GM18511 (cell line): ENCODE measurements around the gene UBE2G2.

Experiments used
- ATAC-seq: cut with Tn5 transposase; IDR thresholded peaks from one replicate; pipeline ENCODE4 v1.9.1; 2021; ENCODE audit warnings: mild to moderate bottlenecking, moderate library complexity; ENCODE audit not compliant: unreplicated experiment

UBE2G2 gene

DNA sequence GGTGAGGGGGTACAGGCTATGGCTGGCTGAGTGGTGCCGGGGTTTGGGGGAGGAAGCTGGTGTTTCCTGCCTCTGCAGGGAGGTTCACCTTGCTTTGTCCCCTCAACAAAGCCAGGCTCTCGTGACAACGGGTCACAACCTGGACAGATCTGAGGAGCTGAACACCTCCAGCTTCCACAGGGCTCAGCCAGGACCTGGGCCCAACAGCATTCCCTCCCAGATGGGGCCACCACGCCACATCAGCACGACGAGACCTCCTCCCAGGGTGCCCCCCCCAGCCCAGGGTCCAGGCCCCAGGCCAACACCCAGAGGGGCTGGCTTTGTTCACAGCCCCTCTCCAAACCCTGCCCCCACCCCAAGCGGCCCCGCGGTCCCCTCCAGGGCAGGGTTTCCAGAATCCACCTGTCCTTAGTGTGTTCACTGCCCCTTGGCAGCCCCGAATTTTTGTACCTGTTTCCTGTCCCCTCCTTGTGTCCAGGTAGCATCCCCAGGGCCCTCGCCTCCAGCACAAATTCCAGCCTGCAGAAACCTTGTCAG lies 34.7 kb downstream of the UBE2G2 start:
- no peak for ATAC-seq

DNA sequence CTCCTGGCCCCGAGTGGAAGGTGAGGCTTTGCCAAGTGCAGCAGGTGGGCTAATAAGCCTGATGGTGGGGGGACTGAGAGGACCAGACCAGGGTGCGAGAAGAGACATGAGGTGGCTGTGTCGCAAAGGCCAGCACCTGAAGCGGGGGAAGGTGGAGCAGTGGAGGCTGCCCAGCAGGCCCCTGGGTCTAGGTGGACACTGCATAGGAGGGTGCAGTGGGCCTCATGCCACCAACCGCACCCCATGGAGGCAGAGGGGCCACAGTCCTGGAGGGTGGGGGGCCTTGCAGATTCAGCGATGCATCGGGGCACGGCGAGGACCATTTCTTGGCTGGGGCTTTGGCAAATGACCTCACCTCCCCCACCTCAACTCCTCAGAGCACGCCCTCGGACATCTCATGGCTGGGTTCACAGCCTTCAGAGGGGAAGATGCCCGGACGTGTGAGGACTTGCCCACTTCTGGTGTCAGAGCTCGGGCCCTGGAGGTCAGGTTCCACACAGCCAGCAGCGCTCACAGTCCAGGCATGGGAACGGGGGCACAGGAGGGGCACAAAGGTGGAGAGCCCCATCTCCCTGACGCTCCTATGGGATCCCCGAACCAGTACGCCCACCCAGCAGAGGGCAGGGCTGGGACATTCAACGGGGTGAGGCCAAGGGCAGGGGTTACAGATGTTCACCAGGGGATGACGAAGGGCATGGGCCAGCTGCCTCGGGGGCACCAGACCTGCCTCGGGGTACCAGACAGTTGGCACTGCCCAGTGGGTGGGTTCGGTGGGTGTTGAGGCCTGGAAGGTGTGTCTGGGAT lies 35.4 kb downstream of the UBE2G2 start:
- no peak for ATAC-seq

DNA sequence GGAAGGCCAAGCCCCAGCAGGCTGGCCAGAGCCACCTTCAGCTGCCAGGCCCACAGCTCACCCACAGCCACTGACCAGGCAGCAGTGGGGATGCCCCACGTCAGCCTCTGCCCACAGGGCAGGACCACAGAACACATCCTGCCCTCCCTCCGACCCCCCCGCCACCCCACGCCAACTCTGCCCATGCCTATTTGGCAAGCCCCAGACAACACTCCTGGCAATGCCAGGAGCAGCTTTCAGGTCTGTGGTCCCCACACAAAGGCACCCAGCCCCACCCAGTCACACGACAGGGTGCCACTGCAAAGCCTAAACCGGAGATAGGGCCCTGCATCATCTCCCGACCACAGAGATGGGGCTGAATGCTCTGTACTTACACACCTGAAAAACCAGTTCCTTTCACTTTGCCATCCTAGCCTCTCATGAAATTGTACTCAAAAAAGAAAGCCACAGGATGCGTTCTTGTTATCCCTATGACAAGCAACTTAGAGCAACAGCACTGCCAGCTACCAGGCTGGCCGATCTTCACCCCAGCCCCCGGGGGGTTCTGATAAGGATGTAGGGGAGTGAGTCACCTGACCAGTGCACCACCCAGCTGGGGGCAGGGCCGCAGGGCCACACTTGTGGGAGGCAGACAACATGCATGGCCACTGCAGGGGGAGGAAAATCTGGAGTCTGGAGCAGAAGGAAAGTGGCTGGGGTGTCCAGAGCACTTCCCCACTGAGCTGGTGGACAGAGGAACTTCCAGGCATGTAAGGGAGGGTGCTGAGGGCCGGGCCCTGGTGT lies 36.2 kb downstream of the UBE2G2 start:
- ATAC-seq: no peak

DNA sequence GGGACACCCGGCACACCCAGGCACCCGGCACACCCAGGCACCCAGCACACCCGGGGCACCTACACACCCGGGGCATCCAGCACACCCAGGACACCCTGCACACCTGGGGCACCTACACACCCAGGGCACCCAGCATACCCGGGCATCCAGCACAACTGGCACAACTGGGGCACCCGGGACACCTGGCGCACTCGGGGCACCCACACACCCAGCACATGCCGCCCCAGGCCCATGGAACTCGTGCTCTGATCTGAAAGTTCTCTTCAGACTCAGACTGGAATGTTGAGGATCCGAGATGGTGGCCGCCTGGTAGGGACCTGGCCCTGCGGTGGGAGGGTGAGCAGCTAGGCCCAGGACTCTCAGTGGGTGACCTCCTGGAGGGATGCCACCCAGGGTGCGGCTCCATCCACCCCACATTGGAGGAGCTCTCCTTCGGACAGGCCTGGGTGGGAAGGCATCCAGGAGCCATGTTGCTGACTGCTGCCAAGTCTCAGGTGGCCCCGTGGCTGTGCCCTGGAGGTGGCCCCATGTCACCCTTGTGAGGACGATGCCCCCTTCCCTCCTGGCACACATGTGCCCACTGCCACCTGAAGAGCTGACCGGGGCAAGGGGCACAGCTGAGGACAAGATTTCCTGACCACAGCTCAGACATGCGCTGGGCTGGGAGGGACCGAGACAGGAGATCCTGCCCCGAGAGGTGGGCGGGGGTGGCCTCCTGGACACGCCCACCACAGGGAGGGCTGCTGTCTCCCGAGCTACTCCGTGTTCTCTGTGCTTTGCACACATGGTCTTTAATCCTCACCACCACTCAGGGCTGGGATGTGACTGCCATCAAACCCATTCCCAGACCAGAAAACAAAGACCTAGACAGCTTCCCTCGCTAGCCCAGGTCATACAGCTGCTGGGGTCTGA lies 37.0 kb downstream of the UBE2G2 start:
- ATAC-seq: no peak

DNA sequence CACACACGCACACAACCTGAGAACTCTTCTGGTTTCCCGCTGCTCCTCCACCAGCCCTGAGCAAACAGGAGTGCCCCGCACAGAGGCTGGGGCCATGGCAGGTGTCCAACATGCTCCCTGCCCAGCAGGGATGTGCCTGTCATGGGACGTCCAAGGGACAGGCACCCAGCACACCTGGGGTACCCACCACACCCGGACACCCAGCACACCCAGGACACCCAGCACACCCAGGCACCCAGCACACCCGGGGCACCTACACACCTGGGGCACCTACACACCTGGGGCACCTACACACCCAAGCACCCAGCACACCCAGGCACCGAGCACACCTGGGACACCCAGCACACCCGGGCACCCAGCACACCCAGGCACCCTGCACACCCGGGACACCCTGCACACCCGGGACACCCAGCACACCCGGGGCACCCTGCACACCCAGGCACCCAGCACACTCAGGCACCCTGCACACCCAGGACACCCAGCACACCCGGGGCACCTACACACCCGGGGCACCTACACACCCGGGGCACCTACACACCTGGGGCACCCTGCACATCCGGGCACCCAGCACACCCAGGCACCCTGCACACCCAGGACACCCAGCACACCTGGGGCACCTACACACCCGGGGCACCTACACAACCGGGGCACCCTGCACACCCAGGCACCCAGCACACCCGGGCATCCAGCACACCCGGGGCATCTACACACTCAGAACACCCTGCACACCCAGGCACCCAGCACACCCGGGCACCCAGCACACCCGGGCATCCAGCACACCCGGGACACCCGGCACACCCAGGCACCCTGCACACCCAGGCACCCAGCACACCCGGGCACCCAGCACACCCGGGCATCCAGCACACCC lies 37.9 kb downstream of the UBE2G2 start:
- ATAC-seq: no peak

DNA sequence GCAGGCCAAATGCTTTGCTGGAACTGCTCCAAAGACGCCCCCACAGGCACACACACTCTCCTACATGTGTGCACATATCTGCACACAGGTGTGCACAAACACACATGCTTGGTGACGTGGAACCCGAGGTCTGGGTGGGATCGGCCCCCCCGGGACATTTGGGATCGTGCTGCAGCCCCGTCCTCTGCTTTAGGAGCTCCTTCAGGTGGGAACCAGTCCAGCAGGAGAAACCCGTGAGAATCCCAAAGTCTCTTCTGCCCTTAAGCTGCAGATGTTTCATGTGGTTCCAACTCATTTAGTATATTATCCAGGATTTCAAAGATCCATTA lies 38.6 kb downstream of the UBE2G2 start:
- no peak for ATAC-seq

DNA sequence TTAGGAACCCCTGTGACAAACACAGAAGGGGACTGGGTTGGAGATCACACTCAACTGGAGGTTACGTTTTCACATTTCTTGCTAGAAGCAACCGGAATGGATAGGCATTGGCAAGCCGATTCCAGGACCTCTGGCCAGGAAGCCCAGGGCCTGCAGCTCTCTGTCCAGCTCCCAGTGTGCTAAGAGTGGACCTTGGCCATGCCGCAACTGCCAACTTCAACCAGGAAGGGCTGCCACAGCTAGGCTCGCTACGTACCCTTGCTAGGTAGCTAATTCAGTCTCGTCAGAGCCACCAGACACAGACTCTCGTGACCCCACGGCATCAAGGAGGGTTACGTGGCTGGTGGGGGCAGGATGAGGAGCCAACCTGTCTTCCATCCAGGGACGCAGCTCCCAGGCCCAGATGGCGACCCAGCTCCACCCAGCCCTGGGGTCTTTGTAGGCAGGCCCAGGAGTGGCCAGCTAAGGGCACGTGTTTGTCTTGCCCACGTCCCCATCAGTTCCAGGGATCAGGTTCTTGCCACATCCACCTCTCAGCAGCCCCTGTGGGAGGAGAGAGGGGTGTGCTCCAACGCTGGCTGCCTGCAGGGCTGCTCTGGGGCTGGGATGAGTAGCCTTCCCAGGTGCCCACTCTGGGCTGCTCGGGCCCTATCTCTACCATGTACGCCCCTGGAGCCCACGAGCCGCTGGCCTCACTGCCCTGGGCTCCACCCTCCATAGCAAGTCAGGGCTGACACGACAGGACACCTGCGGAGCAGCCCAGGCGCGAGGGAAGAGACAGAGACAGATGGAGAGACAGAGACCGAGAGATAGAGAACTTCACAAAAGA lies 39.2 kb downstream of the UBE2G2 start:
- ATAC-seq: no peak

DNA sequence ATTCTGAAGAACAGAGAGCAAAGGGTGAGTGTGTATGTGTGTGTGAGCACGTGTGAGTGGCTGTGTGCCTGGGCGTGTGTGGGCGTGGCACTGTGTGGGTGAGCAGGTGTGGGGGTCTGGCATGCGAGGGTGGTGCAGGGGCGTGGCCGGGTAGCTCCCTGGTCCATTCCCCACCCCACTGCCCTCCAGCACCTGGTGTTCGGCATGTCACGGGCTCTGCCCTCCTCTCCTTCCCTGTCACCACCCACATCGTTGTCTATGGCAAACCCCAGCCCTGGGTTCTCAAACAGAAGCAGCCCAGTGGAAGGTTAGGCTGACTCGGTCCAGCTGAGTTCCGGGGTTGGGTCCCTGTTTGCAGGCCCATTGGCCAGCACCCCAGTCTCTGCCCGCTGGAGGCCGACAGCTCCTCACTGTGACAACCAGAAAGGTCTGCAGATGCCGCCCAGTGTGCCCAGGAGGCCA lies 39.8 kb downstream of the UBE2G2 start:
- no peak for ATAC-seq

DNA sequence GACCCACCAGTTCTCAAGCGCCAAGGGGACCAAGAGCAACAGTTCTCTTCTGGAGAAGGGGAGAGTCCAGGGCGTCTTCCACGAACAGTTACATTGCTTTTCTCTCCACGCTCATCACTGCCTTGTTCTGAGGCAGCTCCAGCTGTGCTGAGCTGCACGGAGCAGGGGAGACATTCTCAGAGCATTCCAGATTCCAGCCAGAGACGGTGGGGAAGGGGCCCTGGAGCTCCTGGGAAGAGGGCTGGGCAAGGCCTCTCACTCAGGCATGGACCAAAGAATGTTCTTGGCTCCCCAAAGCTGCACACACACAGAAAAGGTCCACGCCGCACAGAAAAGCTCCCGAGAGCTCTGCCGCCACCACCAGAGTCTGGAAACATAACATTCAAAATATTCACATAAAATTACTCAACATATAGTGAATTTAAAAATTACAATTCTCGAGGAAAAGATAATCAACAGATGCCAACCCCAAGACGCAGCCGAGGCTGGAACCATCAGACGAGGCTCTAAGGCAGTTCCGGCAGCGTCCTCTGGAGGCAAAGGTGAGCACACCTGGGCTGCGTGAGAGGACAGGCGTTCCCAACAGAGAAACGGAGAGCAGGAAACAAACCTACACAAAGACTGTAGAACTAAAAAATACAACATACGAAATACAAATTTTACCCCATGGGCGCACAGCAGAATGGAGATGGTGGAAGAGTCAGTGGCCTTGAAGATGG lies 40.5 kb downstream of the UBE2G2 start:
- no peak for ATAC-seq

DNA sequence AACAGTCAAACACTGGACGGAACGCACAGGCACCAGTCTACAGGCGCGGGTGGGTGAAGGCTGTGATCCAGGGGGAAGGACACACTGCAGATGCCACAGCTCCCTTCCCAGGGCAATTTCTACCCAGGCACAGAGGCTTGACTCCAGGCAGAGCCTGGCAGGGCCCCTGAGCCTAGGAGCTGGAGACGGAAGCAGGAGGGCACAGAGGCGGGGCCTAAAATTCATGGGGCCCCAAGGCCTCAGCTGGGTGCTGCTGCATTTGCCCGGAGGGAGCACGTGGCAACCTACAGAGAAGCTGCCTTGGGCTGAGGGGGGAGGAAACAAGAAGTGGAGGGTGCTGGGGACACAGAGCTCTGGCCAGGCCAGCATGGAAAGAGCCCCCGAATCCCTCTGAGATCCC lies 41.2 kb downstream of the UBE2G2 start:
- ATAC-seq: no peak

DNA sequence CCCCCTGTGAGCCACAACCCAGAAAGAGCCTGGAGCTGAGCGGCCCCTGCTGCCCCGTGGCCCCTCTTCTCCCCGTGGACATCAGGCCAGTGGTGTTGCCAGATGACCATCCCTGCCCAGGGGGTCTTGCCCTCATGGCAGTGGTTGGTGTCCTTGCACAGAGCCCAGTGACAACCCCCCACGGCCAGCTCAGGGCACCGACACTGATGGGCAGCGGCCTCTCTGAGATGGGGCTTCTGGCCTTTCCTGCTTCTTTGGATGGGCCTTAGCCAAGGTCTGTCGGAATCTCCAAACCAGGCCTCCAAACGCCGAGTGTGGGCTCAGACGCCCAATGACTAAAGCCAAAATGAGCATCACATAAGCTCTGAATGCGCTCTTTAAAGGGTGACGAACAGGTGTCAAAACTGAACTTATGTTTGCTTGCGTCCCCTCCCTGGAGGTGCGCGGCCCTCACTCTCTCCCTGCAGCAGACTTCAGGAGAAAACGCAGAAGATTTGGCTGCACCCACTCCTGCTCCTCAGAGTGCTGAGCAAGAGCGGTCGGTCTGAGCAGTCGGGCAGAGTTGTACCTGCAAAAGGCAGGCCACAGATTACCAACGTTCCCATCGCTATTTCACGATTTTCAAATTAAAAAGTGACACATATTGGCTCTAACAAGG lies 41.9 kb downstream of the UBE2G2 start:
- ATAC-seq: no peak

DNA sequence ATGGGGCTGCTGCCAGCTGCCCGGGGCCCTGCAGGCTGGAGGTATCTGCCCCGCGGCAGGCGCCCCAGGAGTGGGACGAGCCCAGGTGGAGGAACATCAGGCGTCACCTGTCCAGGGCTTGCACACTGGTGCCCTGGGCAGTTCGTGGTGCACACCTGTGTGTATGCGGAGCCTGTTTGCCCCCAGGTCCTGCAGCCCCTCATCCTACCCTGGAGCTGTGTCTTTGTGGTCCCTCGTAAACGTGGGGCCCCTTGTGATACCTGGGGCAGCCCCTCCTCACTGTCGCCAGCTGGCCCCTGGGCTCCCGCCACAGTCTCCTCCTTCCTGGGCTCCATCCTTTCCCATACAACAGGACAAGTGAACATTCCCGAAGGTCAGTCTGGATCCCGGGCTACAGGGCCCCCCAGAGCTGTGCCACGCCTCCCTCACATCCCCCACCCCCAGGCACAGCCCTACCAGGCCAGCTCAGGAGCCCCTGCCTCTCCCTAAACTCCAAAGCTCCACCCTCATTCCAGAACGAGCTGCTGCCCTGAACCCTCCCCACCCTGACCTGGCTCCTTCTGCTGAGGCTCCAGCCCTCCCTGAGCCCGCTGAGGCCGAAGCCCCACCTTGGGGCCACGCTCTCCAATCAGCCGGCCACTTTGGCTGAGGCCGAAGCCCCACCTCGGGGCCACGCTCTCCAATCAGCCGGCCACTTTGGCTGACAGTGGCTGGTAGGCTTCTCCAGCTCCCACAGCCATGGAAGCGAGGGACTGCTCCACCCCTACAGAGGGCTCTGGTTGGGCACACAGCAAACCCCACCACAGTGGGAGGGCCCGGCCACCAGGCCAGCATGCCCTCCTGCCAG lies 42.6 kb downstream of the UBE2G2 start:
- ATAC-seq: no peak

DNA sequence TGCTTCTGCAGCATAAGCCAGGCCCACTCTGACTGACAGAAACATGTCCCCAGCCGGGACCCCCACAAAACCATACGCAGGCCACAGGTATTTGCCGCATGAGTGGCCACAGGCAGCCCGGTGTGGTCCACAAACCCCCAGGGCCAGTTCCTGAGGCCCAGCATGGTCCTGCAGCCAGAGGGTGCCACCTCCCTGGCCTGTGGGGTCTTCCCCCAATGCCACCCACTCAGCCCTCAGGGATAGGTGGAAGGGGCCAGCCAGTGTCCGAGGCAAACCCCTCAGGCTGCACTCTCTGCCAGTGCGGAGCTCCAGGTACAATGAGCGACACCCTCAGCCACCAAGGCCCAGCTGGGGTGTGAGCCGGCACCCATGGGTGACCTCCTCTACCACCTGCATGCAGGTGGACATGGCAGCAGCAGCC lies 43.5 kb downstream of the UBE2G2 start:
- no peak for ATAC-seq

DNA sequence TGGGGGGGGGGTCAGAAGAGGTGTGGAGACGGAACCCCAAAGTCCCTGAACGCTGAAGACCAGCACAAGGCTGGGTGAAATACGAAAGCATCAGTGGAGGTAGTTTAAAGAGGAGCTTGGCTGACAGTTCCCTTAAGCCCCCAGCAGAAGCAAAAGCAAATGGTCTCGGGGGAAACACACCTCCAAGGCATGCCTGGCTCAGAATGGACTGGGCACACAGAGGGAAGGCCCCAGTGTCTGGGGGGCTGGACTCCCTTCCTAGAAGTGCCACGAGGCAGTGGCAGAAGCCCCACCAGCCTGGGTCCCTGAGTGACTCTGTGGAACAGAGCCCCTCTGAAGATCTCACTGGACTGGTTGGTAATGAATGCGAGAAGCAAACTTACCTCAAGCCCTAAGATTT lies 43.9 kb downstream of the UBE2G2 start:
- no peak for ATAC-seq

DNA sequence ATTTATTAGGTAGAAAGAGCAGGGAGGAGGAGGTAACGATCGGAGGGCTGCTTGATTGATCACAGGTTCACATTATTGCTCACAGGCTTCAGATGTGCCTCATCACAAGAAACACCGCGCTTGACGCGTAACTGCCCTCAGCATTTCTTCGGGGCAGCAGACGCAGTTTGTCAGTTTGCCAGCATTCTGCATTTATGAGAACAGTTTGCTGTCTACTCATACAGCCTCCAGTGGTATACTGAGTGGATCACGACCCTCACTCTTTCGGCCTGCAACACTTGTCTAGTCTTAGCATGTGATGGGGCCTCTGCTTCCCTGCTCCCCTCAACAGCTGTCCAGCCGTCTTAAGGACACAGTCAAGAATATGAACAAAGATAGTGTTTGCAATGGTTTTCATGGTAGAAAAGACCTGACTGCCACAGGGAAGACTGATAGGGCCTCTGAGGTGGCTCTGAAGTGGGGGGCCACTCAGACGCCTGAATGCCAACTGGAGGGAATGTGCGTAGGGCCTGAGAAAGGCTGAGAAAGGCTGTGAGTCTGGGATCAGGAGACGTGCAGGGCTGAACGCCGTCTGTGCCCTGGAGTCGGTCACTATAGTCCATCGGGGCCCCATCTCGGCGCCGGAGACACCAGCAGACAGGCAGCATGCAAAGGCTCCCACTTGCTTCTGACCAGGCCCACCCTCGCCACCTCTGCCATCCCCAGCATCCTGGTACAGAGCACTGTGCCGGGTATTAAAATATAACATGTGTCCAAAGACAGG lies 45.0 kb downstream of the UBE2G2 start:
- ATAC-seq: no peak

DNA sequence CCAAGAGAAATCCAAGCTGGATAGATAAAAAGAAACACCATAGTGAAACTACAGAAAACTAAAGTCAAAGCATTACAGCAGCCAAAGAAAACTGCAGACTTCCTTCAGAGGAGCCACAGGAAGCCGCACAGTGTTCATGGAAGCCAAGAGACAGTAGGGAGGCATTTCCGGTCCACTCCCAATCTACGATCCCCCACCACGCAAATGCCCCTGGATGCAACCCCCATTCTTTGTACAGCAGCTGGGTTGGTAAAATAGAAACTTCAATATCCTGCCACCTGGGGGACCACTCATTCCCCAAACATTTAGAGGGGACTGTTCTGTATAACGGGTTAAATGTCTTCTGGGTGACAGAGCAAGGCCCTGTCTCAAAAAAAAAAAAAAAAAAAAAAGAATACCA lies 46.4 kb downstream of the UBE2G2 start:
- no peak for ATAC-seq
